ENCODE results near the gene PGAM5.

PGAM5 gene

DNA sequence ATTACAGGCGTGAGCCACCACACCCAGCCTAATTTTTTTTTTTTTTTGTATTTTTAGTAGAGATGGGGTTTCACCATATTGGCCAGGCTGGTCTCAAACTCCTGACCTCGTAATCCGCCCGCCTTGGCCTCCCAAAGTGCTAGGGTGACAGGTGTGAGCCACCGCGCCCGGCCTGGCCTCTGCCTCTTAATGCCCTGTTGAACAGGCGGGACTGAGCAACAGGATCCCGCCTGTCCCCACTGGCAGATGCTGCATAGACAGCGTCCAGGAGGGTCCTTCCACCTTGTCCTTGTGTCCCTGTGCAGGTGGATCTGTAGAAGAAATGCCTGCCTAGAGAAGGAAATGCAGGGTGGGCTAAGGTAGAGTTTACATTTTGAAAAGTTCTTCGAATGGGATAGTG lies 5.7 kb downstream of the PGAM5 start:
- Histone ChIP-seq H3K27me3 (ENCODE audit: control insufficient read depth, insufficient read depth, low read length) (no peaks in the 10 kb centered on the region), H3K4me3 (ENCODE audit: low read depth, low read length) (no peak overlapping the region), H3K9ac (ENCODE audit: low read depth, low read length) (no peak overlapping the region), H3K36me3 (ENCODE audit: control insufficient read depth, insufficient read depth, low read length) (peaks cover 44% of the 10 kb centered on the region), H3K4me1 (ENCODE audit: control insufficient read depth, insufficient read depth, low read length) (no peaks in the 10 kb centered on the region), H3K9me3 (ENCODE audit: control insufficient read depth, insufficient read depth, low read length) (no peaks in the 10 kb centered on the region)

DNA sequence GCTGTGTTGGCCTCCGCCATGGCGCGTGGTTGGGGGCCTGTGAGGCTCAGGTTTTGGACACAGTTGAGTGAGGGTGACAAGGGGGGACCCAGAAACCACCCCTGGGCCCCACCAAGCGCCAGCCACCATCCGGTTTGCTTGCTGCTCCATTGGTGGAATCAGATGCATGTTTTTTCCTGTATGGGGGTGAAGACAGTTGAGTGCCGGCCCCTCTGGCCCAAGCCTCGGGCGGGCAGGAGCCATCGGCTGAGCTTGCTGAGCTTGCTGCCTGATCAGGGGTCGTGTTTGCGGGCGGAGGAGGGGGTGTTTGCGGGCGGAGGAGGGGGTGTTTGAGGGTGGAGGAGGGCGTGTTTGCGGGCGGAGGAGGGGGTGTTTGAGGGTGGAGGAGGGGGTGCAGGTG lies 6.4 kb downstream of the PGAM5 start:
- H3K9me3 ChIP-seq (ENCODE audit: control insufficient read depth, insufficient read depth, low read length), result no peaks in the 10 kb centered on the region
- H3K4me1 ChIP-seq (ENCODE audit: control insufficient read depth, insufficient read depth, low read length), result no peaks in the 10 kb centered on the region
- peaks cover 49% of the 10 kb centered on the region for H3K36me3 ChIP-seq (ENCODE audit: control insufficient read depth, insufficient read depth, low read length)
- H3K4me3 ChIP-seq (ENCODE audit: low read depth, low read length), result no peak overlapping the region
- H3K9ac ChIP-seq (ENCODE audit: low read depth, low read length), result no peak overlapping the region
- no peaks in the 10 kb centered on the region for H3K27me3 ChIP-seq (ENCODE audit: control insufficient read depth, insufficient read depth, low read length)

DNA sequence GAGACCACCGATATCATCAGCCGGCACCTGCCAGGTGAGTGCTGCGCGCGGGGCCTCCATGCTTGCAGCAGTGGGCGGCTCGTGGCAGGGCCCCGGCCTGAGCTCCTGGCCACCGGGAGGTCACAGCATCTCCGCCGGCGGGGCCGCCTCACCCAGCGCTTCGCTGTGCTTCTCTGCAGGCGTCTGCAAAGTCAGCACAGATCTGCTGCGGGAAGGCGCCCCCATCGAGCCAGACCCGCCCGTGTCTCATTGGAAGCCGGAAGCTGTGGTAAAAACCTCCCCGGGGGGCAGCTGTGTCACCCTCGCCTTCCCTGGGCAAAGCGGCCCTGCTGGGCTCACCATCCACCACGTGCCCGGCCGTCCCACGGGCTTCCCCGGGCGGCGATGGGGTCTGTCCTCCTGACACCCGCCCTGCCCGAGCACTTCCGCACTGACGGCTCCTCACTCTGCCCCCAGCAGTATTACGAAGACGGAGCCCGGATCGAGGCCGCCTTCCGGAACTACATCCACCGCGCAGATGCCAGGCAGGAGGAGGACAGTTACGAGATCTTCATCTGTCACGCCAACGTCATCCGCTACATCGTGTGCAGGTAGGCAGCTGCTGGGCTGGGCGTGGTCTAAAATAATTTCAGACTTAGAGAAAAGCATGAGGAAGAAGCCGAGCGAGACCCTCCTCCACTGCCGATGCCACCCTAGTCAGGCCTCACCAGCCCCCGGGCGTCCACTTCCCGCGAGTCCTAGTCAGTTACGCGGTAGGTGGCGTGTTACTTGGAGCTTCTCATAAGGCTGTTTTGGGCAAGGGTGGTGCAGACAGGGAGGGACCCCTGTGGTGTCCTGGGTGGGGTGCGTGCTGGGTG lies 7.1 kb downstream of the PGAM5 start:
- peaks cover 49% of the 10 kb centered on the region for H3K36me3 ChIP-seq (ENCODE audit: control insufficient read depth, insufficient read depth, low read length)
- no peak overlapping the region for H3K4me3 ChIP-seq (ENCODE audit: low read depth, low read length)
- H3K9ac ChIP-seq (ENCODE audit: low read depth, low read length), result no peak overlapping the region
- H3K9me3 ChIP-seq (ENCODE audit: control insufficient read depth, insufficient read depth, low read length), result no peaks in the 10 kb centered on the region
- no peaks in the 10 kb centered on the region for H3K27me3 ChIP-seq (ENCODE audit: control insufficient read depth, insufficient read depth, low read length)
- no peaks in the 10 kb centered on the region for H3K4me1 ChIP-seq (ENCODE audit: control insufficient read depth, insufficient read depth, low read length)

DNA sequence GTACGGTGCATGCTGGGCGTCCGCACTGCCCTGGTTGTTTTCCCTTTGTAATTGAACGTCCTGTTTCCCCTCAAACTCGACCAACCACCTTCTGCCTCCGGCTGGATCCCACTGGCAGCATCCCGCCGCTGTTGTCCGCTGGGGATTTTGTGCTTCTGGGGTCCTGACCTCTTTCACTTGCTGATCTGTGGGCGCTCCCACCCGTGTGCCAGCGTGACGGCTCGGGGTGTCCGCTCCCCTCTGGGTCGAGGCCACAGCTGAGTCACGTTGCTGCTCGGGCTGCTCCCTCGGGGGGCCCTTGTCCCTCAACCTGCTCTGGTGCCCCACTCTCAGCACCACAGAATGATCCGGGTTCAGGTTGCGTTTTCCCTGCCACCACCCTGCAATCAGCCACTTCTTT lies 8.0 kb downstream of the PGAM5 start:
- Histone ChIP-seq H3K9me3 (ENCODE audit: control insufficient read depth, insufficient read depth, low read length) (no peaks in the 10 kb centered on the region), H3K36me3 (ENCODE audit: control insufficient read depth, insufficient read depth, low read length) (peaks cover 57% of the 10 kb centered on the region)

DNA sequence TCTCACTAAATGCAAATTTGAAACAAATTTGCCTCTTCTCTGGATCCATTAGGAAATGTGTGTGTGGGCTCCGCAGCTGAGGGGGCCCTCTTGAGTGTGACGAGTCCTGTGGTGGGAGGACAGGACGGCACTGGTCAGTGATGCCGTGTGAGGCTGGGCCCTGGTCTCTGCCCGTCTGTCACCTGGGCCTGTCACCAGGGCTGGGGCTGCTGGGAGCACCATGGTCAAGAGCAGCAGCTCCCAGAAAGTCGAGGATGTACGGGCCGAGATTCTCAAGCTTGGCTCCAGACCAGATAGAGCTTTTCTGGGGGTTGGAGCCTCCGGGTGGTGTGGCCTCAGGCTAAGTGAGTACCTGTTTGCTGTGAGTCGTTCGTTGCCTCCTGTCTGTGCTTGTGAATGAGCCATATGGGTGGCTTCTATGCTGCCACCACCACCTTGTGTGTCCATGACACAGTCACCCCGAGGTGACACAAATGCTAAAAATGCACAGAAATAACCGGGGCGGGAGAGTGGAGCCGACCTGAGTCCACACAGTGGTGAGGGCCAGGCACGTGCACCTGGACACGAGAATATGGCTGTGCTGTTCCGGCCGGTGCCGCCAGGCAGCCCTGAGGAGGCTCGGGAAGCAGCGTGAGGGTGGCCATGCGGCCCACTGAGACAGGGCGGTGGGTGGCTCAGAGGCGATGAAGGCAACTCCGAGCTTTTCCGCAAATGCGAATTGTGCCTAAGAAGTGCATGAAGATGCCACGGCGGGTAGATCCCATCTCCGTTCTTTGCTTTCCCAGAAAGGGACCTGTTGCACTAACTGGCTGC lies 8.7 kb downstream of the PGAM5 start:
- Histone ChIP-seq H3K9me3 (ENCODE audit: control insufficient read depth, insufficient read depth, low read length) (no peaks in the 10 kb centered on the region), H3K36me3 (ENCODE audit: control insufficient read depth, insufficient read depth, low read length) (peaks cover 61% of the 10 kb centered on the region), H3K27me3 (ENCODE audit: control insufficient read depth, insufficient read depth, low read length) (no peaks in the 10 kb centered on the region), H3K9ac (ENCODE audit: low read depth, low read length) (no peak overlapping the region), H3K4me3 (ENCODE audit: low read depth, low read length) (no peak overlapping the region), H3K4me1 (ENCODE audit: control insufficient read depth, insufficient read depth, low read length) (no peaks in the 10 kb centered on the region)

More for the DNA sequence above, 8.0 kb downstream of the PGAM5 start:
- no peak overlapping the region for H3K9ac ChIP-seq (ENCODE audit: low read depth, low read length)
- no peaks in the 10 kb centered on the region for H3K4me1 ChIP-seq (ENCODE audit: control insufficient read depth, insufficient read depth, low read length)
- no peaks in the 10 kb centered on the region for H3K27me3 ChIP-seq (ENCODE audit: control insufficient read depth, insufficient read depth, low read length)
- no peak overlapping the region for H3K4me3 ChIP-seq (ENCODE audit: low read depth, low read length)

DNA sequence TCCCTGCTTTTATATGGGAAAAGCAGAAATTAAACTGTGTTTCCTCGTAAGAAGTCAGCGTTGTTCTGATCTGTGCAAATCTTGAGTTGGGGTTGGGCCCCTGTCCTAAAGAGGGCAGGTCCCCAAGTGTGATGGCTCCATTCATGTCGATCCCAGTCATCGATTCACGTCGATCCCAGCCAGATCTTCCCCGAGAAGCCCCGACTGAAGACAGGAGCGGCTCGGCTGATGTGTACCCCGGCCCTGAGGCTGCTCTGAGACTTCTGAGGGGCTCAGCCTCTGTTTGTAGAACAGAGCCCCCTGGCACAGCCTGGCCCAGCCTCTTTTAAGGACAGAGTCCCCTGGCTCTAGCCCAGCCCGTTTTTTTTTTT lies 9.3 kb downstream of the PGAM5 start:
- no peak overlapping the region for H3K4me3 ChIP-seq (ENCODE audit: low read depth, low read length)
- H3K4me1 ChIP-seq (ENCODE audit: control insufficient read depth, insufficient read depth, low read length), result no peaks in the 10 kb centered on the region
- no peaks in the 10 kb centered on the region for H3K9me3 ChIP-seq (ENCODE audit: control insufficient read depth, insufficient read depth, low read length)
- no peak overlapping the region for H3K9ac ChIP-seq (ENCODE audit: low read depth, low read length)
- H3K27me3 ChIP-seq (ENCODE audit: control insufficient read depth, insufficient read depth, low read length), result no peaks in the 10 kb centered on the region
- H3K36me3 ChIP-seq (ENCODE audit: control insufficient read depth, insufficient read depth, low read length), result peaks cover 62% of the 10 kb centered on the region

DNA sequence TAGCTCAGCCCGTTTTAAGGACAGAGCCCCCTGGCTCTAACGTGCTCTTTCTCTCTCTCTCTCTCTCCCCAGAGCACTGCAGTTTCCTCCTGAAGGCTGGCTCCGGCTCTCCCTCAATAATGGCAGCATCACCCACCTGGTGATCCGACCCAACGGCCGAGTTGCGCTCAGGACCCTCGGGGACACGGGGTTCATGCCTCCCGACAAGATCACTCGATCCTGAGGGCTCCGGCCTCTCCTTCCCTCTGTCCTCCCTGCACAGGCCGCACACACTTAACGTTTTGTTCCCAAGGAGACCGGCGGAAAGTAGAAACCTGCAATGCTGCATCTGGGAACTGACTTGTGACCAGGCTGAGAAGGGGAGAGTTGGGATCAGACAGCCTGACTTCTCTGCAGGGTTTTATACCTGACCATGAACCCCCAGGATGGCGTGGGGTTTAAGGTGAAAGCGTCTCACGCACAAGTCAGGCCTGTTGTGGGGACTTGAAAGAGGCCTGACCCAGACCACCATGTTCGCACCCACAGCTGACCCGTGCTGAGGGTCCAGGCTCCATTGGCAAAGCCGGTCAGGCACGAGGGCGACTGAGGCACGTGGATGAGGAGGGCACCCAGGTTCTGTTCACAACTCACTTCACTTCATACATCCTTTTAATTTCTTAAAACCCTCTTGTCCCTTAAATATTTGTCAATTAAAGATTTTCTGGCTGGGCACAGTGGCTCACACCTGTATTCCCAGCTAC lies 10.1 kb downstream of the PGAM5 start:
- Histone ChIP-seq H3K36me3 (ENCODE audit: control insufficient read depth, insufficient read depth, low read length) (peaks cover 61% of the 10 kb centered on the region), H3K27me3 (ENCODE audit: control insufficient read depth, insufficient read depth, low read length) (no peaks in the 10 kb centered on the region), H3K4me1 (ENCODE audit: control insufficient read depth, insufficient read depth, low read length) (no peaks in the 10 kb centered on the region), H3K4me3 (ENCODE audit: low read depth, low read length) (no peak overlapping the region), H3K9ac (ENCODE audit: low read depth, low read length) (no peak overlapping the region), H3K9me3 (ENCODE audit: control insufficient read depth, insufficient read depth, low read length) (no peaks in the 10 kb centered on the region)

DNA sequence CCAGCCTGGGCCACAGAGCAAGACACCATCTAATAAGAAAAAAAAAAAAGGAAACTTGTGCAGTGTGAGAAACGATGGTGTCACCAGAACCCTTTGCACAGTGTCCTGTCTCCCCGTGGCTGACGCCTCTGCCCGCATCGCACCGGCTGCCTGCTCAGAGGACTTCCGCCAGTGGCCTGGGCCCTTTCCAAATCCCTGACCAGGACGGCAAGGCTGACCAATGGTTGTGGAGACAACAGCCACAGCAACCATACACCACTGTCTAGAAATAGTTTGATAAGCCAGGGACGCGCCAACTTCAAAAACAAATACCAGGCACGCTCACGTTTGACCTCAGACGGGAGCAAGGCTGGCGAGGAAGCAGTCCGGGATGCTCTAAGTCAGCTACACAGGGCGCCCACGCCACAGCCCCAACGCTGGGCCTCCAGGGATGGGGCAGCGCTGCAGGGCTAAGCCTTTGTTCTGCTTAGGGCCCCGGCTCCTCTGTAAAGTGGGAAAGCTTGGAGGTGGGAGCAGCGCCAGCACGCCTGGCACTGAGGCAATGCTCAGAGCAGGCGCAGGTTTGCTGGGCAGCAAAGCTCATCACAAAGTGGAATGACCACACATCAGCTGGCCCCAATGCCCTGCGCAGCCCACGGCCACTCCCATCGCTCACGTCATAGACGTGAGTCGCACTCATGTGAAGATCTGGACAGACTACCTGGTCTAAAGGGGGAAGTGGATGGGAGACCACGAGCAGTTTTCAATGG lies 12.5 kb downstream of the PGAM5 start:
- Histone ChIP-seq H3K9me3 (ENCODE audit: control insufficient read depth, insufficient read depth, low read length) (no peaks in the 10 kb centered on the region), H3K9ac (ENCODE audit: low read depth, low read length) (no peak overlapping the region), H3K4me3 (ENCODE audit: low read depth, low read length) (no peak overlapping the region), H3K4me1 (ENCODE audit: control insufficient read depth, insufficient read depth, low read length) (no peaks in the 10 kb centered on the region), H3K27me3 (ENCODE audit: control insufficient read depth, insufficient read depth, low read length) (no peaks in the 10 kb centered on the region), H3K36me3 (ENCODE audit: control insufficient read depth, insufficient read depth, low read length) (peaks cover 67% of the 10 kb centered on the region)

DNA sequence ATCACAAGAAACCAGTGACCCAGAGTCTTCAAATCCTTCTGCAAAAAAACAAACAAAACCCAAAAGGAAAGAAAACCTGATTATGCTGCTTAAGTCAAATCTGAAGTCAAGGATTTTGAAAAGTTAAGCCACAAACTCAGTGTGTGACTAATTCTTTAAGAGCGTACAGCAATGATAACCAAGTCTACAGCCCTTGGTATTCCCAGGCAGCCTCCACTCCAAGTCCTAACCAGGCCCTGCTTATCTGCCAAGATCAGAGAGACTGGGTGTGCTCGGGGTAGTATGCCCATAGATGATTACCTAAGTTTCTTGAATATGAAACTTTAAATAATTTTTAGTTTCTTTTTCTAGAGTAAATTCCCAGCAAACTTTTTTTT lies 13.1 kb downstream of the PGAM5 start:
- no peaks in the 10 kb centered on the region for H3K27me3 ChIP-seq (ENCODE audit: control insufficient read depth, insufficient read depth, low read length)
- H3K4me1 ChIP-seq (ENCODE audit: control insufficient read depth, insufficient read depth, low read length), result no peaks in the 10 kb centered on the region
- H3K36me3 ChIP-seq (ENCODE audit: control insufficient read depth, insufficient read depth, low read length), result peaks cover 68% of the 10 kb centered on the region
- no peak overlapping the region for H3K4me3 ChIP-seq (ENCODE audit: low read depth, low read length)
- no peak overlapping the region for H3K9ac ChIP-seq (ENCODE audit: low read depth, low read length)
- no peaks in the 10 kb centered on the region for H3K9me3 ChIP-seq (ENCODE audit: control insufficient read depth, insufficient read depth, low read length)

DNA sequence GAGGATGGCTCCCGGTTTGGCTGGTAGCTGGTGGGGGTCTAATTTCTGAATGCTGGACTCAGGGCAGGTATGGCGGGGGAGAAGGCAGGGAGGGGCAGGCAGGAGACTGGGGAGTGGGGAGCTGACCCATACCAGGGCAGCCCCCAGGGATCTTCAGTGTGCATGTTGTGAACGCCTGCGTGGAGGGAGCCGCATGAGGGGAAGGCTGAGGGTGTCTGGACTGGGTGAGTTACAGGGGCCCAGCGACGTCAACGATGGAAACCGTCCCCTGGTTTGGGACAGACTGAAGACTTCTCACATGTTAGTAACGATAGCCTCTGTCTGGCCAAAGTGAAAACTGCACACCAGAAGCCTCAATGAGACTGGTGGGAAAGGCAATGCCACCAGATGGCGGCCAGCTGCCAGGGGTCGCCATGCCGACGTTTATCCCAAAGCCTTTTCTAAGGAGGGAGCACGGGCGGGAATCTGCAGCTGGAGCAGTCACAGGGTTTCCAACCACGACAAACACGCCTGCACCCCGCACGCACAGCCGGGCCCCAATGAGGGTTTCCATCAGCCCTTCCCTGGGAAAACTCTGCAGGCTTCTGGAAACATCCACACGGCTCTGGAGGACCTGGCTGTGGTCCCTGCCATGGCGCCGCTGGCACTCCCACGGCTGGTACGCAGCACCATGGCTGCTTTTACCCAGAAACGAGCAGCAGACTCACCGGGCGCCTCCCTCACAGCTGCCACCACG lies 14.0 kb downstream of the PGAM5 start:
- H3K27me3 ChIP-seq (ENCODE audit: control insufficient read depth, insufficient read depth, low read length), result no peaks in the 10 kb centered on the region
- H3K4me1 ChIP-seq (ENCODE audit: control insufficient read depth, insufficient read depth, low read length), result no peaks in the 10 kb centered on the region
- no peak overlapping the region for H3K9ac ChIP-seq (ENCODE audit: low read depth, low read length)
- no peaks in the 10 kb centered on the region for H3K9me3 ChIP-seq (ENCODE audit: control insufficient read depth, insufficient read depth, low read length)
- no peak overlapping the region for H3K4me3 ChIP-seq (ENCODE audit: low read depth, low read length)
- H3K36me3 ChIP-seq (ENCODE audit: control insufficient read depth, insufficient read depth, low read length), result peaks cover 65% of the 10 kb centered on the region

DNA sequence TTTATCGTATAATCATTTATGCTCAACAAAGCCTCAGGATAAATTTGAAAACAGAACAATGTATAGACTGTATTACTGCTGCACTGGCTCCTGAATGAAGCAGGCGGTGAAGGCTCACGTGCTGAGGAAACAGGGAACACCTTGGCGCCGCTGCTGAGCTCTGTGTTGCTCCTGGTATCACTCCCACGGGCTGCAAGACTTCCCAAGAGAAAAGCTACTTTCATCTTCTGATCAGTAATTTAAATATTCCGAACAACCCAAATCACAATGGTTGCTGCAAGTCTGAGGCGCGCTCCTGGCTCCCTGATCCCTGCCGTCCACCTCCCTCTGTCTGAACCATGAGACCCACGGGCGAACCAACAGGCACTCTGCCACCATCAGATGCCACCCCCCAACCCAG lies 15.7 kb downstream of the PGAM5 start:
- H3K36me3 ChIP-seq (ENCODE audit: control insufficient read depth, insufficient read depth, low read length), result peaks cover 66% of the 10 kb centered on the region
- H3K9me3 ChIP-seq (ENCODE audit: control insufficient read depth, insufficient read depth, low read length), result no peaks in the 10 kb centered on the region
- H3K27me3 ChIP-seq (ENCODE audit: control insufficient read depth, insufficient read depth, low read length), result no peaks in the 10 kb centered on the region
- H3K4me1 ChIP-seq (ENCODE audit: control insufficient read depth, insufficient read depth, low read length), result no peaks in the 10 kb centered on the region
- no peak overlapping the region for H3K9ac ChIP-seq (ENCODE audit: low read depth, low read length)
- H3K4me3 ChIP-seq (ENCODE audit: low read depth, low read length), result no peak overlapping the region

Data from iPS-15b (cell line).